ENCODE results near the gene TRIM67.

The TRIM67 gene

GRCh38 chr1:231238298-231238697, 76.4 kb downstream of the TRIM67 start:
- FAIRE-seq, result no peak

GRCh38 chr1:231240531-231240882, 78.6 kb downstream of the TRIM67 start:
- no peak for FAIRE-seq

- FAIRE-seq, result no peak
These were observed 79.3 kb downstream of the TRIM67 start, which contains the start of gene GNPAT for GRCh38 chr1:231240883-231241735. GNPAT (plus strand) TSS chr1:231241212; CDS start chr1:231241379, 167 bp downstream.

GRCh38 chr1:231241750-231242149, 79.9 kb downstream of the TRIM67 start:
- FAIRE-seq, result no peak

- FAIRE-seq, result no peak
These were observed 80.8 kb downstream of the TRIM67 start for GRCh38 chr1:231242516-231243198.

GRCh38 chr1:231248778-231249177, 86.9 kb downstream of the TRIM67 start:
- FAIRE-seq, result no peak

- no peak for FAIRE-seq
These were observed 90.5 kb downstream of the TRIM67 start for GRCh38 chr1:231252336-231252735.

GRCh38 chr1:231260351-231260750, 98.5 kb downstream of the TRIM67 start:
- FAIRE-seq, result no peak

GRCh38 chr1:231264642-231265041, 102.8 kb downstream of the TRIM67 start:
- FAIRE-seq, result no peak

GRCh38 chr1:231265379-231265778, 103.5 kb downstream of the TRIM67 start:
- FAIRE-seq, result no peak

GRCh38 chr1:231266811-231267322, 105.0 kb downstream of the TRIM67 start:
- no peak for FAIRE-seq

All from A204.1 (cell line).